Ramos (cell line): ENCODE data around the gene RPLP2.

ENCODE experiments used
- in situ Hi-C: fragments of 300-500 bp; cut with MboI; formaldehyde crosslinking; loops from one replicate; pipeline ENCODE4 v1.14.3; 2022; ENCODE audit warnings: low sequenced_read_pairs; ENCODE audit not compliant: unreplicated experiment

The RPLP2 gene

DNA sequence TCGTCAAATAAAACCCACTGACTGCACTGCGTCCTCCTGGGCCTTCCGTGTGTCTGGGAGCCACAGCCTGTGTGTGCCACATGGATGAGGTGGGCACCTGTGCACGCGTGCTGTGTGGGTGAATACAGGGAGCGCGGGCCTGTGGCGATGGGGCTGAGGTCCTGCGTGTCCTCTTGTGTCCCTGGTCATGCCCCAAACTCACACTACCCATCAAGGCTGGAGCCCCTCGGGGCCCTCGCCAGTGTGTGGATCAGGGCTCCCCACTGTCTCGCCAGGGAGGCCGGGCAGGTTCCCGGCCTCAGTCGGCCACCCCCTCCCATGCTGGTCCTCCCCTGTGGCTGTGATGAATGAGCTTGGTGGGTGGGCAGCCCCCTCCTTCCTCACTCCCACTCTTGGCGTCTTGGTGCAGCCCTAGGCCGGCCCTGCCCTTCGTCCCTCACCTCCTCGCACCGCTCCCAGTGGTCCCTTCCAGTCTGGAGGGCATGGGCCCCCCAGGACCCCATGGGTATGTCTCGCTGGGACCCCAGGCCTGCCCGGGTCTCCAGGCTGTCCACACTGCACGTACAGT is 22.3 kb downstream of the RPLP2 start:
- in situ Hi-C loops: no loop called here

- in situ Hi-C loops: no loop called here
Observed at GRCh38 chr11:832529-833113, 22.9 kb downstream of the RPLP2 start, which contains the start of gene CD151. CD151 (plus strand) TSS chr11:832952; CDS start chr11:836070, 3,118 bp downstream.

GRCh38 chr11:833114-833791 is 23.5 kb downstream of the RPLP2 start:
- in situ Hi-C loops: no loop called here

DNA sequence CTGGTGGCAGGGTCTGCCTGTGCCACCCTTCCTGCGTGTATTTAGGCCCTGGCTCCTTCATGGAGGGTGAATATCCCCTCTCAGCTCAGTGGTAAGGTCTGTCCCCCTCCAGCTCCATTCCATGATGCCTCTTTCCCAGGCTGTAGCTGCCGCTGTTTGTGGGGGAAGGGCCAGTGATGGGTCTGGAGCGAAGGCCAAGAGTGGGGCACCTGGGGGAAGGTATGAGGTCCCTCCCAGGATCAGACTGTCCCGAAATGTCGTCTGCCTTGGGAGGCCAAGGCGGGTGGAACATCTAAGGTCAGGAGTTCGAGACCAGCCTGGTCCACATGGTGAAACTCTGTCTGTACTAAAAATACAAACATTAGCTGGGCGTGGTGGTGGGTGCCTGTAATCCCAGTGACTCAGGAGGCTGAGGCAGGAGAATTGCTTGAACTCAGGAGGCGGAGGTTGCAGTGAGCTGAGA is 24.1 kb downstream of the RPLP2 start:
- in situ Hi-C loops: no loop called here

GRCh38 chr11:834371-835316 is 24.9 kb downstream of the RPLP2 start:
- in situ Hi-C loops: no loop called here

GRCh38 chr11:836274-836673 is 26.5 kb downstream of the RPLP2 start:
- in situ Hi-C loops: no loop called here

DNA sequence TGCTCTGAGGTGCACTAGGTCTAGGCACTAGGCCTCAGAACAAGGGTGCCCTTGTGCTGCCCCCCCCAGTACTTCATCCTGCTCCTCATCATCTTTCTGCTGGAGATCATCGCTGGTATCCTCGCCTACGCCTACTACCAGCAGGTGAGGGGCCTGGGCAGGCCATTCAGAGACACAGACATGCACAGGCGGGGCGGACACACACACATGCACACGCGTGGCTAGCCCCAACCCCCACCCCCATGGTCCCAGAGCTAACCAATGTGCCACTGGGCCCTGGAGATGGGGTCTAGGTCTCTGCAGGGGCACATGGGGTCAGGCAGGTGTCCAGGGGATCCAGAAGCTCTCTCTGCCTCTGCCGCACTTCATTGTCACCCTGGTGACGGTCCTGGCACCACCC is 26.9 kb downstream of the RPLP2 start:
- in situ Hi-C loops: no loop called here

DNA sequence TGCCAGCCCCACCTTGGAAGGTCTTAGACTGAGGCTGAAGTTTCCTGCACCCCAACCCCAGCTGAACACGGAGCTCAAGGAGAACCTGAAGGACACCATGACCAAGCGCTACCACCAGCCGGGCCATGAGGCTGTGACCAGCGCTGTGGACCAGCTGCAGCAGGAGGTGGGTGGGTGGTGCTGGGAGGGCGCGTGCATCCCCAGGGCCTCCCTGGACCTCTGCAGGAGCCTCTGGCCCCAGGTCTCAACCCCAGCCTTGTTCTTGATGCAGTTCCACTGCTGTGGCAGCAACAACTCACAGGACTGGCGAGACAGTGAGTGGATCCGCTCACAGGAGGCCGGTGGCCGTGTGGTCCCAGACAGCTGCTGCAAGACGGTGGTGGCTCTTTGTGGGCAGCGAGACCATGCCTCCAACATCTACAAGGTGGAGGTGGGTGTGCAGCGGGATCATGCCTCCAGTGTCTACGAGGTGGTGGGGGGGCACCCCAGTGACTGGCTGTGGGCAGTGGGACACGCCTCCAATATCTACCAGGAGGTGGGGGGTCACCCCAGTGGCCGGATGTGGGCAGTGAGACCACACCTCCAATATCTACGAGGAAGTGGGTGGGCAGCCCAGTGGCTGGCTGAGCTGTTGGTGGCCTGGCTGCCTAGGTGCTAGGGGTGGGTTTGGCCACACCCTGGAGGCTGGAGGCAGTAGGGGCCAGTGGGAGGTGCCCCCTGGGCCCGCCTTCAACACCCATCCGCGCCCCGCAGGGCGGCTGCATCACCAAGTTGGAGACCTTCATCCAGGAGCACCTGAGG is 27.6 kb downstream of the RPLP2 start:
- in situ Hi-C loops: no loop called here

DNA sequence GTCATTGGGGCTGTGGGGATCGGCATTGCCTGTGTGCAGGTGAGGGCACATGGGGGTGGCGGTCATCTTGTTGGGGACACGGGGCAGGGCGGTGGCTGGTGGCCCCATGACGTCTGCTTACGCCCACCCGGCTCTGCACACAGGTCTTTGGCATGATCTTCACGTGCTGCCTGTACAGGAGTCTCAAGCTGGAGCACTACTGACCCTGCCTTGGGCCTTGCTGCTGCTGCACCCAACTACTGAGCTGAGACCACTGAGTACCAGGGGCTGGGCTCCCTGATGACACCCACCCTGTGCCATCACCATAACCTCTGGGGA is 28.2 kb downstream of the RPLP2 start:
- in situ Hi-C loops: no loop called here

GRCh38 chr11:838441-839279 is 28.9 kb downstream of the RPLP2 start:
- in situ Hi-C loops: no loop called here

DNA sequence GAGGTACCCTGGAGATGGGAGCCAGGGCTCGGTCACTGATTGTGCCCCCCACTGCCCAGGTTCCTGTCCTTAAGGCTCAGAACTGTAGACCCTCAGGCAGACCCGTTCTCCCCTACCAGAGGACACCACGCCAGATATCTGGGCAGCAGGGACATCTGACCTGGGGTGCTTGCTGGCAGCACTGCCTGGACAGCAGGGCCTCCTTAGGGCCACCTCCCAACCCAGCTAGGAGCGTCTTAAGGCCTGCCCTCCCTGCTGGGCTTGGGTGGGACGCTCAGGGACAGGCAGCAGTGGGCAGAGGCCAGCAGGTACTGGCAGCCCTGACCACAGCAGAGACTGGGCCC is 29.5 kb downstream of the RPLP2 start:
- in situ Hi-C loops: no loop called here

GRCh38 chr11:839875-840617 is 30.3 kb downstream of the RPLP2 start:
- in situ Hi-C loops: no loop called here

- in situ Hi-C loops: no loop called here
Observed at GRCh38 chr11:841981-842369, 32.2 kb downstream of the RPLP2 start.

- in situ Hi-C loops: no loop called here
Observed at GRCh38 chr11:842370-843002, 32.7 kb downstream of the RPLP2 start, which contains the start of the genes POLR2L and TSPAN4. POLR2L (minus strand) TSS chr11:842529; CDS start chr11:842508, 21 bp downstream. TSPAN4 (plus strand) TSS chr11:842852; CDS start chr11:850305, 7,453 bp downstream.

- in situ Hi-C loops: no loop called here
Observed at GRCh38 chr11:843086-843734, 33.4 kb downstream of the RPLP2 start.

GRCh38 chr11:843818-844692 is 34.3 kb downstream of the RPLP2 start:
- in situ Hi-C loops: no loop called here
